GM18870 (cell line): Measurements from ENCODE around the gene ARFGAP1.
"Not testable (repeated sequence)": the region's sequence is repeated elsewhere in the genome, so short reads cannot be mapped to it uniquely, and the experiment has no call there.

Experiments used
- ATAC-seq: cut with Tn5 transposase; IDR thresholded peaks from one replicate; pipeline ENCODE4 v1.9.1; 2021; ENCODE audit warnings: moderate library complexity; ENCODE audit not compliant: unreplicated experiment

Gene ARFGAP1

DNA sequence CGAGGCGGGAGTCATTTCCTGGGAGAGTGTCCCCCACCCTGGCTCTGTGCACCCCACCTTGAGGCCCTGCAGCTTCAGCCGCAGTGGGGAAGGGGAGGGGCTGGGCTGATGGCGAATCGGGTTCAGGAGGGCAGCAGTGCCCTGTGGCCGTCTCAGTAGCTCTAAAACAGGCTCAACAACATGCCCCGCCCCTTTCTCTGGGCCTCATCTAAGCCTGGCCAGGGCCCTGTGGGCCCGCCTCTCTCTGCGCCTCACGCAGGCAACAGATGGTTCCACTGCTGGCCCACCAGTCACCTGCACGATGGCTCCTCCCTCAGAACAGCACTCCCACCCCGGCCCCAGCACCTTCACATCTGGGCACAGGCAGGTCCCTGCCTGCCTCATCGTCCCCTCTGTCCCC is 58.3 kb downstream of the ARFGAP1 start:
- ATAC-seq, result no peak

DNA sequence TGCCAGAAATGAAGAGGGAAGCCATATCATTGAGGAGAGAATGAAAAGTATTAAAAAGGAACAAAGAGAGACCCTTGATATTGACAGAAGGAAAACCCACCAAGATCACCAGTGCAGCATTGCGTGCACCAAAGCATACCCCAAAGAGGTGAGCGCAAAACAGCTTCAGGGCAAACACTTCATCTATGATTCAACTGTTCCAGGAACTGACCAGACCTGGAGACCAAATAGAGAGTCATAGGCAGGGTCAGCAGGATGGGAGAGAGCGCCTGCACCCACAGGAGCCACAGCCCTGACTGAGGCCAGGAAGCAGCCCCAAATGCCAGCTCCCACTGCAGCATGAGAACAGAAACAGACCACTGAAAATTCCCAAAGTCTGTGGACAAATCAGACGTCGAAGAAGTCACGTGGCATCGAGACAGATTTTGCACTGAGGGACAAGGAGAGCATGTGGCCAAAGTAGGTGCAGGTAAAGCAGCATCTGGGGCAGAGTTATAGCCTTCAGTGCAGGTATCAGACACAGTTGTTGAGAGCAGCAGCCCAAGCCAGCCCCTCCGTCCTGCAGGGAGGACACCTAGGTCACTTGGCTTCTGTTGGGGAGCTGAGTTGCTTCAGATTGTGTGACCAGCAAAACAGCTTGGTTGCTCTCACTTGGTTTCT is 59.3 kb downstream of the ARFGAP1 start:
- ATAC-seq, result no peak

GRCh38 chr20:63332488-63333240 is 60.1 kb downstream of the ARFGAP1 start:
- no peak for ATAC-seq

DNA sequence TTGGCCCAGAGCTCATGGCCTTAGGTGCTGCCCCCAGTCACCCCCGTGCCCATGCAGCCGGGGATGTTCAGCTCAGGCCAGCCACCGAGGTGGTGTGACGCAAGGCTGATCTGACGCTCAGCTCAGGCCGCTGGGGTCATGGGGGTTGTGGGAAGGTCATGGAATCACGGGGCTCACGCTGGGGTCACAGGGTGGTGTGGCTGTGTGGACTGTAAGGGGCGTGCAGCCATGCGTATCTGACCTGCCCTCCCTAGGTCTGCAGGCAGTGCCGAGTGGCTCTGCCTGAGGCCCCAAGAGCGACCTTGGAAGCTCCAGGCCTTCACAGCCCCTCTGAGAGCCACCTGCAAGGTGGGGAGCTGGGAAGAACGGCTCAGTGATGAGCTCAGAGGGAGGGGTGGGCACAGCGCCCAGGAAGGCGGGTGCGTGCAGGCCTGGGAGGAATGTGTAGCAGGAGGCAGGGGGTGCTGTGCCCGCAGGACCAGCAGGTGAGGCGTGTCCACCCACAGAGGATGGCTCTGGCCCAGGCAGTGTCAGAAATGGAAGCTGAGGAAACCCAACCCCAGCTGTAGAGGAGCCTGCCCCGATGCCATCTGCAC is 60.7 kb downstream of the ARFGAP1 start:
- no peak for ATAC-seq

- no peak for ATAC-seq
Observed at GRCh38 chr20:63334356-63334755, 61.7 kb downstream of the ARFGAP1 start.

DNA sequence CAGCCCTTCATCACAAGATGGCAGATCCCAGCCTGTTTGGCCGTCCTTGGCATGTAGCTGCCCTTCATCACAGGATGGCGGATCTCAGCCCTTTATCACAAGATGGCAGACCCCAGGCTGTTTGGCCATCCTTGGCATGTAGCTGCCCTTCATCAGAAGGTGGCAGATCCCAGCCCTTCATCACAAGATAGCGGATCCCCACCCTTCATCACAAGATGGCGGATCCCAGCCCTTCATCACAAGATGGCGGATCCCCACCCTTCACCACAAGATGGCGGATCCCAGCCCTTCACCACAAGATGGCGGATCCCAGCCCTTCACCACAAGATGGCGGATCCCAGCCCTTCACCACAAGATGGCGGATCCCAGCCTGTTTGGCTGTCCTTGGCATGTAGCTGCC is 62.4 kb downstream of the ARFGAP1 start:
- not testable (repeated sequence) for ATAC-seq

- no peak for ATAC-seq
Observed at GRCh38 chr20:63335711-63336110, 63.1 kb downstream of the ARFGAP1 start.

- ATAC-seq, result no peak
Observed at GRCh38 chr20:63336232-63336752, 63.7 kb downstream of the ARFGAP1 start.

- no peak for ATAC-seq
Observed at GRCh38 chr20:63337786-63338420, 65.3 kb downstream of the ARFGAP1 start.
